ENCODE data around the gene RPRML. TPM values are rescaled to one million over a fixed set of nuclear protein-coding genes. Genes with fewer than 3 reads are reported as not detected.

The RPRML gene
- total RNA-seq (2022; extraction: Qiagen RNA extraction; ENCODE audit: low read depth), result 0.26 to 1.2 TPM (median 0.99 TPM) in 5 replicates

DNA sequence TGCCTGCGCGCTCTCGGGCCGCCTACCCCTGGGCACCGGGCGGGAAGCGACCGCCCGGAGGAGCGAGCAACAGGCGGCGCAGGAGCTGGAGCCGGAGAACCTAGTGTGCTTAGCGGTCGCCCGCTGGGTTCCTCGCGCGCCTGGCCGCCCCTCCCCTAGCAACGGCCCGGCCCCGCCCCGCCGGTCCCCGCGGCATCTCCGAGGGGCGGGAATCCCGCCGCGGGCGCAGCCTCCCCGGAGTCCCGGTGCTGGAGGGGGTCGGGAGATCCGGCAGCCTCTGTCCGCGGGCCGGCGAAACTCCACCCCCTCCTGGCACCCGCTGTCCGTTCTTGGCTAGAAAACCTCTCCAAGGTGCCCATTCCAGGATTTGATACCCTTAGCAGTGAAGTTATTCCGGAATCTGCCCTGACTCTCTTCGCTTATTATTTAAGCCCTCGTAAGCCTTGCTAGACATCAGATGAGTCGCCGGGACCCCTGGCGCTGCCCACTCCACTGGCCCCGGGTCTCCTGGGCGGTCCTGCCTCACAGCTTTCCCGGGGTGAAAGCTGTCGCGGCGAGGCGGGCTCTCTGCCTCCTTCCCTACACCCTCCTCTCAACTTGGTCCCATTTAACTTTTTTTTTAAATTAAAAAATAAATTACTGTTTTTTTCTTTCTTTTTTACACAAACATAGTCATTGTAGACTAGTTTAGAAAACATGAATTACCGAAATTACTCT is at the start of gene RPRML:
Gene RPRML, minus strand, starts transcription at position 107 of the 717 bp plus-strand sequence. CDS start 246 bp downstream, outside the sequence.

Other genes starting within 250 kb of the RPRML start
- 3.8 to 5.2 TPM (median 4.8 TPM) in 5 replicates for gene WNT3, start 160.6 kb downstream of the RPRML start, total RNA-seq (2022; extraction: Qiagen RNA extraction; ENCODE audit: low read depth)
- gene WNT9B, start 127.7 kb downstream of the RPRML start, total RNA-seq (2022; extraction: Qiagen RNA extraction; ENCODE audit: low read depth), result not detected in 5 replicates
- 31.1 to 42.3 TPM (median 39.7 TPM) in 5 replicates for gene GOSR2, start 56.1 kb downstream of the RPRML start, total RNA-seq (2022; extraction: Qiagen RNA extraction; ENCODE audit: low read depth)
- 69.0 to 95.8 TPM (median 84.3 TPM) in 5 replicates for gene CDC27, start 210.0 kb upstream of the RPRML start, total RNA-seq (2022; extraction: Qiagen RNA extraction; ENCODE audit: low read depth)
- gene MYL4, start 230.1 kb upstream of the RPRML start, total RNA-seq (2022; extraction: Qiagen RNA extraction; ENCODE audit: low read depth), result 0.33 TPM in 2 of 5 replicates, not detected in the others